ENCODE data around the gene TCIRG1. TPM values are rescaled to one million over a fixed set of nuclear protein-coding genes. Genes with fewer than 3 reads are reported as not detected.

The TCIRG1 gene
- total RNA-seq, 1 experiment from 2014 or later = 51.1 TPM

GRCh38 chr11:68012044-68012842 lies 26.6 kb upstream of the TCIRG1 start:
- CTCF ChIA-PET = no interaction called here
- TF ChIP-seq OVOL2 (CRISPR knock-in tag; IDR thresholded peaks at IDR 0.05; ENCODE audit: borderline replicate concordance) (no peak), CBFB (CRISPR knock-in tag; IDR thresholded peaks at IDR 0.05; ENCODE audit: low read depth) (no peak), HMGA2 (CRISPR knock-in tag; IDR thresholded peaks at IDR 0.05) (no peak), NFE2L1 (CRISPR knock-in tag; IDR thresholded peaks at IDR 0.05) (no peak), EMX1 (CRISPR knock-in tag; IDR thresholded peaks at IDR 0.05) (no peak), SMAD4 (CRISPR knock-in tag; IDR thresholded peaks at IDR 0.05) (no peak), ZNF671 (CRISPR knock-in tag; IDR thresholded peaks at IDR 0.05) (no peak), MYBL2 (CRISPR knock-in tag; IDR thresholded peaks at IDR 0.05) (no peak), HMGXB4 (CRISPR knock-in tag; IDR thresholded peaks at IDR 0.05) (no peak), ZNF512 (CRISPR knock-in tag; IDR thresholded peaks at IDR 0.05; ENCODE audit: borderline replicate concordance) (no peak), USF2 (CRISPR knock-in tag; IDR thresholded peaks at IDR 0.05) (no peak), FOXK1 (CRISPR knock-in tag; IDR thresholded peaks at IDR 0.05) (no peak), PRRX2 (CRISPR knock-in tag; IDR thresholded peaks at IDR 0.05) (no peak), AR (CRISPR knock-in tag; IDR thresholded peaks at IDR 0.05) (no peak), E2F1 (CRISPR knock-in tag; IDR thresholded peaks at IDR 0.05) (no peak), ZNF425 (CRISPR knock-in tag; conservative IDR thresholded peaks at IDR 0.05) (no peak), ATF2 (CRISPR knock-in tag; IDR thresholded peaks at IDR 0.05; ENCODE audit: borderline replicate concordance, low read depth) (no peak), PRDM15 (CRISPR knock-in tag; IDR thresholded peaks at IDR 0.05) (no peak)

More at GRCh38 chr11:68012044-68012842, 26.6 kb upstream of the TCIRG1 start:
- no peak overlapping the region for H3K4me3 Mint-ChIP-seq
- H3K36me3 Mint-ChIP-seq = no peaks in the 10 kb centered on the region
- no peak overlapping the region for H3K27ac Mint-ChIP-seq
- H3K9me3 Mint-ChIP-seq = no peaks in the 10 kb centered on the region
- H3K27me3 Mint-ChIP-seq (ENCODE audit: low read depth) = no peaks in the 10 kb centered on the region
- peaks cover 19% of the 10 kb centered on the region for H3K4me1 Mint-ChIP-seq
- ATAC-seq = no peak
- POLR2A ChIA-PET = no interaction called here
- DNase-seq (ENCODE audit: low spot score) = no peak

Measured in WTC11 (cell line).